HG03159 (cell line): ENCODE results near the gene FOXS1.

Experiments used
- ATAC-seq: cut with Tn5 transposase; IDR thresholded peaks from one replicate; pipeline ENCODE4 v1.9.1; 2021; ENCODE audit warnings: mild to moderate bottlenecking, moderate library complexity; ENCODE audit not compliant: unreplicated experiment

FOXS1 gene

GRCh38 chr20:31801508-31801907 lies 43.9 kb downstream of the FOXS1 start:
- ATAC-seq = no peak

- ATAC-seq = no peak
Measured at GRCh38 chr20:31797364-31797763, 48.0 kb downstream of the FOXS1 start.
